GM11168 (cell line): ENCODE measurements around the gene CCDC3.

Experiments used
- in situ Hi-C: fragments of 300-500 bp; cut with MboI; formaldehyde crosslinking; loops from one replicate; pipeline ENCODE4 v1.12.0; 2022; ENCODE audit warnings: low sequenced_read_pairs; ENCODE audit not compliant: unreplicated experiment

Gene CCDC3

GRCh38 chr10:12928571-12928970, 72.9 kb downstream of the CCDC3 start:
- in situ Hi-C loops: no loop called here

GRCh38 chr10:12927896-12928295, 73.6 kb downstream of the CCDC3 start:
- in situ Hi-C loops: no loop called here

- in situ Hi-C loops: no loop called here
Observed at GRCh38 chr10:12925845-12926244, 75.7 kb downstream of the CCDC3 start.

DNA sequence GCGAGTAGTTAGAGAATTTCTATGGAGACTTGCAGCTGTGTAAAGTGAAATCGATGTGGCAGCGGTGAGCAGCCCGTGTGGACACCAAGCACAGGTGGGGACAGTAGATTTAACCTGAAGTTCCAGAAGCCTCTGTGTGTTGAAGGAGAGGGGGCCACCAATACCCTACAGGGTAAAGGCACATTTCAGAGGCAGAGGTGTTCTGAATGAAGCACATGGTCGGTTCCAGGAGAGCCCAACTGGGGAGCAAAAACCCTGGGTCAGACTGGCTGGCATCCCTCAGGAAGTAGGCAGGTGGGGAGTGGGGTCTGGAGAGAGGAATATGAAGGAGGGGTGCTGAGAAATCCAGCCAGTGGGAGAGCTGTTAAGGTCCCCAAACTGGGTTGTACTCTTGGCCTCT, 76.6 kb downstream of the CCDC3 start:
- in situ Hi-C loops: no loop called here

DNA sequence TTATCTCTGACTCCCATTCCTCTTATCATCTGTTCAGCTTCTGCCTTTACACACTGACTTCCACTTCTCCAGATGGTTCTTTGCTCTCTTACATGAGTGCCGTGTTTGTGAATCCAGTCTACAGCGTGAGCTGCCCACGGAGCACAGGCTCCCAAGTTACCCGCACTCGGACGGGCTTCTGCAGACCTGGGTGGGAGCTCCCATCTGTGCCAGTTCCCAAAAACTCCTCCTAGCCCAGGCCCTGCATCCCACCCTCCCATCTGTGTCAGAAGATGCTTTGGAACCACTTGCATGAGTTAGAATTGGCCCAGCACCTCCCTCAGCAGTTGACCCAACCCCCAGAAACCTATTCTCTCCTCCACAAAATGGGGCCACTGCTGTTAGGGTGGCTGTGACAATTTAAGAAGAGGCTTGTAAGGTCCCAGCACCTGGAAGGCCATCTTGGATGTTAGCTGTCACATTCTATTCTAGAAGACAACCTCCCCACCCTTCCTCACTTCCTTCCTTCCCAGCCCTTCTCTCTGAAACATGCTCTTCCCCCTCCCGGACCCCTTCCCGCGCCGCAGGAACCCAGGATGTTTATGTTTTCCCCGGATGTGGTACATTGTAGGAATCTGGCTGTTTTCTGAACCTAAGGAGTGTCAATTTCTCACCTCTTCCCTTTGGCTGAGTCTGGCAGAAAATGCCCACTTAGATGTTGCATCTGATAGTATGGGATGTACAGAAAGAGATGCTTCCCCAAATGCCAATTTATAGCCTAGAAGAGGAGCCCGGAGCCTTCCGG, 79.2 kb downstream of the CCDC3 start:
- in situ Hi-C loops: no loop called here

GRCh38 chr10:12921163-12921562, 80.3 kb downstream of the CCDC3 start:
- in situ Hi-C loops: no loop called here

GRCh38 chr10:12919574-12919973, 81.9 kb downstream of the CCDC3 start:
- in situ Hi-C loops: no loop called here

DNA sequence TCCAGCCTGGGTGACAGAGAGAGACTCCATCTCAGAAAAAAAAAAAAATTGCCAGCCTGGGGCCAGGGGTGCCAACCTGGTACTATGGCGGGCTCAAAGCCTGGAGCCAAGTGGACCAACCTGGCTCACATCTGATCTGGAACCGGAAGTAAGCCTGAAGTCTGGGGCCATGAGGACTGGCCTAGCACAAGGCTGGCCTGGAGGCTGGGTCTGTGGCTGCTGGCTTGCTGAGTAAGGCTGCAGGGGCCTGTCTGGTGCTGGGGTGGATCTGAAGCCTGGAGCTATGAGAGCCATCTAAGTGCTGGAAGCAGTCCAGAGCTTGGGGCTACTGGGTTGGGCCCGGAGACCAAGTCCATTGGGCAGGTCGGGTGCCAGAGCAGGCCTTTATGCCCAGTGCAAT, 84.9 kb downstream of the CCDC3 start:
- in situ Hi-C loops: no loop called here

DNA sequence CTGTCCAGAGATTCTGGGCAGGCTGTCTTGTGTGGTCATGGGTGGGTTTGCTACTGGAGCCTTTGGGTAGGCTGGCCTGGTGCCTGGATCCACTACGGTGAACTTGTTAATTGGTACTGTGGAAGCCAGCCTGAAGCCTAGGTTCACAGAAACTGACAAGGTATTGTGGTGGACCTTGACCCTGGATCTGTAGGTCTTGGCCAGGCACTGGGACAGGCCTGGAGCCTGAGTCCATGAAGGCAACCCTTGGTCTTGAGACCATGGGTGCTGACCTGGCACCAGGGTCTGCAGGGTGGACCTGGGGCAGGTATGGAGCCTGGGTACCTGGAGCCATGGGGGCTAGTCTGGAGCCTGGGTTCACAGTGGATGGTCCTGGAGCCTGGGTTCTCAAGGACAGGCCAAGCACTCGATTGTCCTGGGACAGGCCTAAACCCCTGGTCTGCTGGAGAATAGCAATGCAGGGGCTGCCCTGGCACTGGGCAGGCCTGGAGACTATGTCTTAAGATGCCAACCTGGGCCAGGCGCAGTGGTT, 85.8 kb downstream of the CCDC3 start:
- in situ Hi-C loops: no loop called here

GRCh38 chr10:12914111-12914510, 87.4 kb downstream of the CCDC3 start:
- in situ Hi-C loops: no loop called here

DNA sequence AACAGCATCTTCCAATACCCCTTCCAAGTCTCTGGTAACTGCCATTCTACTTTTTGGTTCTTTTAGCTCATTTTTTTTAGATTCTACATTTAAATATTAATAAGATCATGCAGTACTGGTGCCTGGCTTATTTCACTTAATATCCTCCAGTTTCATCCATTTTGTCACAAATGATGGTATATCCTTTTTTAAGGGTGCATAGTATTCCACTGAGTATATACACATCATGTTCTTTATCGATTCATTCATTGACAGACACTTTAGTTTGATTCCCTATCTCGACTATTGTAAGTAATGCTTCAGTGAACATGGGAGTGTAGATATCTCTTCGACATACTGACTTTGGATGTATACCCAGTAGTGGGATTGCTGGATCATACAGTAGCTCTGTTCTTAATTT, 89.7 kb downstream of the CCDC3 start:
- in situ Hi-C loops: no loop called here

GRCh38 chr10:12910835-12911234, 90.7 kb downstream of the CCDC3 start:
- in situ Hi-C loops: no loop called here

DNA sequence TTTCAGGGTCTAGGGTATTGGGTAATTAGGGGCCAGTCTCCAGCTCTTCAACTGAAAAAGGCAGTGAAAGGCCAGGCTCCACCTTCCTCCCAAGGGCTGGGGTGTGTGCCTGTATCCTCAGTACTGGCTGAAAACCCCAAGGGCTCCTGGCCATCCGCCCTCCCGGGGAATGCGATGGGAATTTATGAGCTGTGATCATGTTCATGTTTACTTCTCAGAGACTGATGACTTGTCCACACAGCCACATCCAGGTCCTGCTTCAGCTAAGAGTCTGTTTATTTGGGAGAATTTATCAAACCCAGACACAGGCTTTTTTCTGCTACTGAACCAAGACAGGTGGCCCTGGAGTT, 91.7 kb downstream of the CCDC3 start:
- in situ Hi-C loops: no loop called here

DNA sequence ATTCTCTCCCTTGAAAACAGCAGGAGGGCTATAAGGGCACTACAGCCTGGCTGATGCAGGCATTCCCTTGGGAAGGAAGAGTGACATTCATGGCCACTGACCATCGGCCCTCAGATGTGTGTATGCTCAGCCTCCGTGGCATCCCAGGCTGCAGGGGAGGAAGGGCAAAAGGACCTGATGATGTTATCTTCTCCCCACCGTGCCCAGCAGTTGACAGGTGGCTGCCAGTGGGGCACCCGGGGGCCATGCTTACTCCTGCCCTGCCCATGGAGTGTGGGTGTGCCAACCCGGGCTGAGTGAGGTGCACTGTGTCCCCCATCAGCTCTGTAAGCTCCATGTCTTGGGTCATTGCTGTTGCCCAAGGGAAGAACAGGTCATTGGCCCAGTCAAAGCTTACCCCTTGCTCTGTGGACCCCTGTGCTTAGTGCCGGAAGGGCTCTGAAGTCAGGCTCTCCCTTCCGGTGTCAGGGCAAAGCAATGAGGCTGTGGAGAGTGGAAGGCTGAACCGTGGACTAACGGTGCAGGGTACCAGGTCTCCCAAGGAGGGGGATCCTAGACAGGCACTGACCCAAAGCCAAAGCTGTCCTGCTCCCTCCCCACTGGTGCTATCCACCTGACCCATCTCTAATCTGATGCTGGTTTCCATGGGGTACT, 92.2 kb downstream of the CCDC3 start:
- in situ Hi-C loops: no loop called here

GRCh38 chr10:12908773-12909172, 92.7 kb downstream of the CCDC3 start:
- in situ Hi-C loops: no loop called here

GRCh38 chr10:12907656-12908055, 93.9 kb downstream of the CCDC3 start:
- in situ Hi-C loops: no loop called here

DNA sequence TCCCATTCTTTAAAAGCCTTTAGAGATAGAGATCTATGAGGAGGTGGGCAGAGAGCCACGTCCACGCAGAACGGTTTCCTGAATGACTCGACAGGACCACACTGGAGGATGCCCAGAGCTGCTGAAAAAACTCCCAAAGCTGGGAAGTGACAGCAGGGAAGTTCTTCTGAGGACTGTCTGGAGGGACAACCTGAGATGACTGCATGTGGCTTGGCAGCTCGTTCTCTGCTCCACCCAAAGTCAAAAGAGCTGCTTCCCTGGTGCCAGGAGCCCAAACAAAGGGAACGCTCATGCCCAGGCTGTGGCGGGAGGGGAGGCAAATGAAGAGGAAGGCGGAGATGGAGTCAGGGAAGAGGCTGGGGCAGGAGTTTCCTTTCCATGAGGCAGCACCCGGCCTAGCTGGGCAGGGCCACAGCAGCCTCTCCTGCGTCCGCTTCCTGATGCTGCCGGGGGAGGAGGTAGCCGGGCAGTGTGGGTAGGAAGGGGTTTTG, 95.4 kb downstream of the CCDC3 start:
- in situ Hi-C loops: no loop called here

DNA sequence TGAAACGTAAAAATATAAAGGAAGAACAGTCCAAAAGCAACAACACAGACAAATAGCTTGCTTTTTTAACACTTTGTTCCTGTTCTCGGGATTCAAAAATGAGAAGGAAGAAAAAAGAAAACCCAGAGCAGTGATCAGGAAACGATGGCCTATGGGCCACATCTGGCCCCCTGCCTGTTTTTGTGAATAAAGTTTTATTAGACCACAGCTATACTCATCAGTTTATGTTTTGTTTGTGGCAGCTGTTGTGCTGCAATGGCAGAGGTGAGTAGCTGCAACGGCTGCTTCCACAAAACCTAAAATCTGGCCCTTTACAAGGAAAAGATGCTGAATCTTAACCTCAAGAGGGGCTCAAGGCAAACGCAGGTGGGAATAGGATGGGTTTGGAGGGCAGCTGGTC, 96.4 kb downstream of the CCDC3 start:
- in situ Hi-C loops: no loop called here

- in situ Hi-C loops: no loop called here
Observed at GRCh38 chr10:12902851-12903358, 98.6 kb downstream of the CCDC3 start.

DNA sequence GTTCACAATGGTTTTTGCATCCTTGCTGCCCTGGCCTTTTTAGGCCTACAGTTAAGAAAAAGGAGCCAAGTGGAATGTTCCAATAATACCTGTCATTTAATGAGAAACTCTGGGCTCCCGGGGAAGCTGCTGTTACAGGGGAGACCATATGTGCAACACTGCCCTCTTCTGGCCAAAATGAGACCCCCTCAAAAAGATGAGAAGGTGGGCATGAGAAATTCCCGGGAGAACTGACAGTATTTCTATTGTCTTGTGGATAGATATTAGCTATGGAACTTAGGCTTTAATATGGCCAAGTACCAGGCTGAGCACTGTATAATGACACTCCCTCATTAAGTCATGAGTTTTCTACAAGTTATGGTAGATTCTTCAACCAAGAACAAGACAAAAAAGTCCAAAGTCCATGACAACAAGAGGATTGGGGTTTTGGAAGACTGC, 99.4 kb downstream of the CCDC3 start:
- in situ Hi-C loops: no loop called here

- in situ Hi-C loops: loop anchor here (25.0 kb wide), 1 partner anchor 637 kb away; no protein-coding TSS in a partner anchor
Observed at GRCh38 chr10:12899546-12899945, 102.0 kb downstream of the CCDC3 start.
